ENCODE results near the gene MIER2.

MIER2 gene

DNA sequence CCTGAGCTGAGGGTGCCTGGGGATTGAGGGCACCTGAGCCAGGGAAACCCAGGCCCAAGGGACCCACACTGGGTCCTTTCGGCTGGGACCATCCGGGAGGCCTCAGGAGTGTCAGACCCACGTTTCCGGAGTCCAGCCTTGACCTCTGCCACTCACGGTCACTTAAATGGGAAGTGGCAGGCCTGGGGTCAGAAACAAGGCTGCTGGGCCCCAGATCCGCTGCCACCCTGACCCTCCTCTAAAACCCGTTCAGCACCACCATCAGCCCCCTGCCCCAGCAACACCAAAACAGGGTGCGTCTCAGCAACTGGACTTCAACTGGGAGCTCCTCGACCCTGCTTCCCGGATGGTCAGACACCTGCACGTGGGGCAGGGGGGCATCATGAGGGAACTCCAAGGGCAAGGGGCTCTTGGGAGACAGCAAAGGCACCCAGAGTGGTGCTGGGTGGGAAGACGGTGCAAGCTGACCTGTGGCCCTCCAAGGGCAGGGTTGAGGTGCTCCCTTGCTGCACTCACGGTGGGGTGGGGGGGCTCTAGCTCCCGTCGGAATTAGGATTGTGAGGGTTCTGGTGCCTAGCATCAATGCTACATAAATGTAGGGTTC, 52.2 kb downstream of the MIER2 start:
- in situ Hi-C loops (cut with MboI; ENCODE audit: low sequenced_read_pairs, unreplicated experiment) = no loop called here
- TF ChIP-seq, protein P1, sequence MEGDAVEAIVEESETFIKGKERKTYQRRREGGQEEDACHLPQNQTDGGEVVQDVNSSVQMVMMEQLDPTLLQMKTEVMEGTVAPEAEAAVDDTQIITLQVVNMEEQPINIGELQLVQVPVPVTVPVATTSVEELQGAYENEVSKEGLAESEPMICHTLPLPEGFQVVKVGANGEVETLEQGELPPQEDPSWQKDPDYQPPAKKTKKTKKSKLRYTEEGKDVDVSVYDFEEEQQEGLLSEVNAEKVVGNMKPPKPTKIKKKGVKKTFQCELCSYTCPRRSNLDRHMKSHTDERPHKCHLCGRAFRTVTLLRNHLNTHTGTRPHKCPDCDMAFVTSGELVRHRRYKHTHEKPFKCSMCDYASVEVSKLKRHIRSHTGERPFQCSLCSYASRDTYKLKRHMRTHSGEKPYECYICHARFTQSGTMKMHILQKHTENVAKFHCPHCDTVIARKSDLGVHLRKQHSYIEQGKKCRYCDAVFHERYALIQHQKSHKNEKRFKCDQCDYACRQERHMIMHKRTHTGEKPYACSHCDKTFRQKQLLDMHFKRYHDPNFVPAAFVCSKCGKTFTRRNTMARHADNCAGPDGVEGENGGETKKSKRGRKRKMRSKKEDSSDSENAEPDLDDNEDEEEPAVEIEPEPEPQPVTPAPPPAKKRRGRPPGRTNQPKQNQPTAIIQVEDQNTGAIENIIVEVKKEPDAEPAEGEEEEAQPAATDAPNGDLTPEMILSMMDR (IDR thresholded peaks at IDR 0.05; ENCODE audit: borderline replicate concordance, control extremely low read depth, extremely low read depth, insufficient read depth, missing control alignments) = no peak
- peak; percentile 34 for DNase-seq (ENCODE audit: low spot score)

DNA sequence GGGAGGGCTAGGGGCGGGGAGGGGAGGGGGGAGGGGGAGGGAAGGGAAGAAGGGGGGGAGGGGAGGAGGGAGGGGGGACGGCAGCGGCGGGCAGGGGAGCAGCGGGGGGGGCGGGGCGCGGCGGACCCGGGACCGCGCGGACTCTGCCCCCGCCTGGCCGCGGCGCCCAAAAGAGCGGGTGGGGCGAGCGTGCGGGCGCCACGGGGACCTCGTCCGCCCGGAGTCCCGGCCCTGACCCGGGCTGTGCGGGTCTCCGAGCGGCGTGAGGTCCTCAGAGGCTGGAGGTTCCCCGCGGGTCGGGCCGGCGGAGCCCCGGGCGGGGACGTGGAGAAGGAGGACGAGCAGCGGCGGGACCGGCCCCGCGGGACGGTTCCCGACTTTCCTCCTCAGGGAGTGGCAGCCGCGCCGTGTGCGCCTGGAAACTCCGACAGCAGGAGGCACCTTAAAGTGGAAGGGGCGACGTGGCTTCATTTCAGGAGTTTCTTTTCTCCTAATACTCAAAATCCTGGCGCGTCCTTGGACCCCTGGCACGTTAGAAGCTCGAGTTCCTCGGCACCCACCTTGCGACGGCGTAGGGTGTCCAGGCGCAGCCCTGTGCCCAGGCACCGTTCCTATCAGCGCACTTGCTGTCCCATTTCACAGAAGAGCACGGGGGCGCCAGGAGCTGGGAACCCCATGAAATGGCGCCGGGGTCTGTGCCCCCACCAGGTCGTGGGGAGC, 52.9 kb downstream of the MIER2 start:
- TF ChIP-seq, protein P1 (IDR thresholded peaks at IDR 0.05; ENCODE audit: borderline replicate concordance, control extremely low read depth, extremely low read depth, insufficient read depth, missing control alignments) = no peak
- in situ Hi-C loops (cut with MboI; ENCODE audit: low sequenced_read_pairs, unreplicated experiment) = no loop called here
- DNase-seq (ENCODE audit: low spot score) = peak; percentile 22

DNA sequence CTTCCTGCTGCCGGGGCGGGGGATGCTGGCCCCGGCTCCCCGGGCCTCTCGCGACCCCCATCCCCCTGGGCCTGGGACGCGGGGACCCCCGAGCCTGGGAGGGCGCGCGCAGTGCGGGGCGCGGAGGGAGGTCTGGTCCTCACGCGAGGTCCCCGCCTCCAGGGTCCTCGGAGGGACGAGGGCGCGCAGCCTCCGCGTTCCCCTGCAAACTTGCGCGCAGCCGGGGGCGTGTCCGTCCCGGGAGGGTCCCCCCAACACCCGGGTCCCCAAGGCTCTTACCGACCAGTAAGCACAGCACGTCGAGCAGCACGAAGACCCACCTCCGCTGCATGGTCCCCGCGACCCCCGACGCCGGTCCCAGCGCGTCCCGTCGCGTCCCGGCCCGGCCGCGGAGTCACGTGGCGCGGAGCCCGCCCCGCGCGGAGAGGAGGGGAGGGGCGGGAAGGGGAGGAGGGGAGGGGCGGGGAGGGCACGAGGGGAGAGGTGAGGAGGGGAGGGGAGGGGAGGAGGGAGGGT, 53.5 kb downstream of the MIER2 start, which contains the start of gene PLPP2:
Gene PLPP2, minus strand, starts transcription at position 398 of the 516 bp plus-strand sequence. Its CDS starts 67 bp downstream, at position 331.
- no peak for DNase-seq (ENCODE audit: low spot score)
- in situ Hi-C loops (cut with MboI; ENCODE audit: low sequenced_read_pairs, unreplicated experiment) = no loop called here
- TF ChIP-seq, protein P1 (IDR thresholded peaks at IDR 0.05; ENCODE audit: borderline replicate concordance, control extremely low read depth, extremely low read depth, insufficient read depth, missing control alignments) = no peak

DNA sequence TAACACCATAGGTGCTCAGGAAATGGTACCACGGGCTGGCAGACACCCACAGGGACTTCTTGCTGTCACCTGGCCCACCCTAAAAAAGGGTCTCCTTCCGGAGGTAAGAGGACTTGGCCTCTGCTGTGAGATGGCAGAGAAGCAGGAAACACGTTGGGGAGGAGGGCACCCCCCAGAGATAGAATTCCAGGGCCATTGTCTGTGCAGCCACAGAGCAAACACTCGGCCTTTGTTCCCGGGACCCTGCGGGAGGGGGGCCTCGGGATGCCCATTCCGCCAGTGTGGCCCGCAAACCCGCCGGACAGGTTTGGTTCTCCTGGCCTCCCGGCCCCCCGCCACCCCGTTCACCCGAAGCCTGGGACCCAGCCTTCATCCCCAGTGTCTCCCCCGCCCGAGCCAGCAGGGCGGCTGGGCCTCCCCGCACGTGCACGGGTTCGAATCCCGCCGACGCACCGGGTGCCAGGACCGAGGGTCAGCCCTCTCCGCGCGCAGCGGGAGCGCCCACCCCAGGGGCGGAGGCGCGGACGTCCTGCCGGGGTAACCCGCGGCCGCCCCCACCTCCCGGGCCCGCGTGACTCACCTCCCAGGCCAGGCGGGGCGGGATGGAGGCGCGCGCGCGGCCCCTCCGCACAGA, 54.1 kb downstream of the MIER2 start:
- DNase-seq (ENCODE audit: low spot score) = peak; percentile 47
- TF ChIP-seq, protein P1 (IDR thresholded peaks at IDR 0.05; ENCODE audit: borderline replicate concordance, control extremely low read depth, extremely low read depth, insufficient read depth, missing control alignments) = no peak
- in situ Hi-C loops (cut with MboI; ENCODE audit: low sequenced_read_pairs, unreplicated experiment) = no loop called here

DNA sequence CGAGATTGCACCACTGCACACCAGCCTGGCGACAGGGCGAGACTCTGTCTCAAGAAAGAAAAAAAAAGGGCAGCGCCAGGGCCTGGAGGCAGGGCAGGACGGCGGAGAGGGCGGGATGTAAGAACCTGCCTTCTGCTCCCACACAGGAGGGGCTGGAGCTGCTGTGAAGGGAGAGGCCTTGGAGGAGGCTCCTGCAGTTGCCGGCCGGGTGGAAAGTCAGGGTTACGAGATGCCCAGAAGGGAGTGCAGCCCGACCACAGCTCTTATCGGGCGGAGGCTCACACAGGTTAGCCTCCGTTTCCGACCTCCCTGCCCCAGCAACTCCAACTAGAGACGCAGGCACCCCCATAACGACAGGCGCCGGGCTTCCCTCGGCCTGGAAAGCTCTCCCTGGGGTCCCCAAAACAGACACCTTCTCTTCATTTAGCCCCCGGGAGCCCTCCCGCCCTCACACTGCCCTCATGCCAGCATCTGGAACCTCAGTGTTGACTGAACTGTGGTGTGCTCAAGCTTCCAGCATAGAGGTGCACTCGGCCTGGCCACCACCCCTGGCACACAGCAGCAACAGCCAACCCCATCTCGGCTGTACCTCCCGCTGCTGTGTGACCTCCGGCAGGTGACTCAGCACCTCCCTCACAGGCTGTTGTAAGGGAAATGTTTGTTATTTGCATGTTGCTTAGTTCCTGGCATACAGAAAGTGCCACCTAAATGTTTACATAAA, 54.8 kb downstream of the MIER2 start:
- DNase-seq (ENCODE audit: low spot score) = no peak
- TF ChIP-seq, protein P1 (IDR thresholded peaks at IDR 0.05; ENCODE audit: borderline replicate concordance, control extremely low read depth, extremely low read depth, insufficient read depth, missing control alignments) = no peak
- in situ Hi-C loops (cut with MboI; ENCODE audit: low sequenced_read_pairs, unreplicated experiment) = no loop called here

DNA sequence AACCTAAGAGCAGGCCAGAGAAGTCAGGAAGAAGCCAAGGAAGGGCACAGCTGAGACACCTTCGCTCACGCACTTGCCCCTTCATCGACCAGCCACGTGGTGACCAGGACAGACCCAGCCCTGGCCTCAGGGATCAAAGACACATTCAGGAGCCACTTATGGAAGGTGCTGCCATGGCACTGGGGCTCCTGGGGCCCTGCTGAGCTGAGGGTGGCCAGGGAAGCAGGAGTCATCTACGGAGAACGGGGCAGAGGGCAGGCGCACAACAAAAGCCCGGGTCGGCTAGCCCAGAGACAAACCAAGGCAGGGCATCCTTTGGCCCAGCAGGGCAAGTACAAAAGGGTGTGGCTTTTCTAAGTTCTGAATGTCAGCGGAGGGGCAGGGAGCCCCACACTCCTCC, 55.7 kb downstream of the MIER2 start:
- TF ChIP-seq, protein P1 (IDR thresholded peaks at IDR 0.05; ENCODE audit: borderline replicate concordance, control extremely low read depth, extremely low read depth, insufficient read depth, missing control alignments) = no peak
- DNase-seq (ENCODE audit: low spot score) = no peak
- in situ Hi-C loops (cut with MboI; ENCODE audit: low sequenced_read_pairs, unreplicated experiment) = no loop called here
